ENCODE results near the gene TBL1Y.
"Not testable (repeated sequence)": the region's sequence is repeated elsewhere in the genome, so short reads cannot be mapped to it uniquely, and the experiment has no call there.

TBL1Y gene

GRCh38 chrY:6972271-6972887 lies 61.9 kb downstream of the TBL1Y start:
- DNase-seq (ENCODE audit: low read depth, low spot score), result no peak

- DNase-seq (ENCODE audit: low read depth, low spot score), result no peak
Observed at GRCh38 chrY:6974971-6975370, 64.5 kb downstream of the TBL1Y start.

GRCh38 chrY:6977783-6978182 lies 67.3 kb downstream of the TBL1Y start:
- DNase-seq (ENCODE audit: low read depth, low spot score), result no peak

GRCh38 chrY:6983221-6983620 lies 72.7 kb downstream of the TBL1Y start:
- no peak for DNase-seq (ENCODE audit: low read depth, low spot score)

DNA sequence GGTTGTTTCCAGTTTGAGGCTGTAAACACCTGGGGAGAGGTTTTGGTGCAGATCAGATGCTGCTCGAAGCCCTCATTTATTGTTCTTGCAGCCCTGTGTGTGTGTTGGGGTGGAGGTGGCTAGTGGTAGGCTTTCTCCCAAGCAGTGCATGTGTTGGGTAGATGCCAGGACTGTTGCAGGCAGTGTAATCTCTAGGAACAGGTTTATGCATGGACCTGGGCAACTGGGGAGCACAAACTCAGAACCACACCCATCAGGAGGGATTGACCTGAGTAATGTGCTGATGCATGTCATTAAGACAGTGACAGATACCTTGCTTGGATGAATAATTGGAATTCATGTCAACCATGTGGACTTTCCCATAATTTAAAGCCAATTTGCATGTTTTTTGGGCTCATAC lies 77.3 kb downstream of the TBL1Y start:
- no peak for DNase-seq (ENCODE audit: low read depth, low spot score)

- DNase-seq (ENCODE audit: low read depth, low spot score), result no peak
Observed at GRCh38 chrY:6989886-6990620, 79.6 kb downstream of the TBL1Y start.

DNA sequence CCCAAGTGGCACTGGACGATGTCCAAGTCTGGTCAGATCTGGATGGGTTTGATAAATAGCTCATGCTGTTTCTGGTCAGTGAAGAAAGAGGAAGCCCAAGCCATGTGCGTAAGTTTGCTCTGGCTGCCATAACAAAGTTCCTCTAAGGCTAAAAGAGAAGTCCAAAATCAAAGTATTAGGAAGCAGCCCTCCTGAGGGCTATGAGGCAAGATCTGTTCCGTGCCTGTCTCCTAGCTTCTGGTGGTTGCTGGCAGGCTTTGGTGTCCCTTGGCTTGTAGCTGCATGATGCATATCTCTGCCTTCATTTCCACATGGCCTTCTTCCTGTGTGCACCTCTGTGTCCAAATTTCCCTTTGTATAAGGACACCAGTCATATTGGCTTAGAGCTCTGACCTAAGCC lies 81.5 kb downstream of the TBL1Y start:
- no peak for DNase-seq (ENCODE audit: low read depth, low spot score)

DNA sequence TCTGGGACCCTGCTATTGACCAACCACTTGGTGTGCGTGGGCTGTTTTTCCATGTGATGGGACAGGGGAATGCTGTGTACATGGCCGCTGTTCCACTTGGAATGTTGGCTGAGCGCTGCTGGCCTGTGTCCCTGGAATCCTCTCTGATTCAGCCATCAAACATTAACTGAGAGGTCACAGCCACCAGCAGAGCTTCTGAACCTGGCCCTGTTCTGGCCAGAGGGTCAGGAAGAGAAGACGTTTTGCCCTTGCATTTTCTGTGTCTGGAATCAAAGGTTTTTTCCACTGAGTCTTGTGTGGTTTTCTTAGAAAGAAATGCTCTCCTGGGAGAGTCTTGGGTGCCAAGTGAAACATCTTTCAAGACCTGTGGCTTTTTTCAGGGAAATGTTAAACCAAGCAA lies 85.5 kb downstream of the TBL1Y start:
- DNase-seq (ENCODE audit: low read depth, low spot score), result no peak

- DNase-seq (ENCODE audit: low read depth, low spot score), result no peak
Observed at GRCh38 chrY:6997503-6998066, 87.1 kb downstream of the TBL1Y start.

DNA sequence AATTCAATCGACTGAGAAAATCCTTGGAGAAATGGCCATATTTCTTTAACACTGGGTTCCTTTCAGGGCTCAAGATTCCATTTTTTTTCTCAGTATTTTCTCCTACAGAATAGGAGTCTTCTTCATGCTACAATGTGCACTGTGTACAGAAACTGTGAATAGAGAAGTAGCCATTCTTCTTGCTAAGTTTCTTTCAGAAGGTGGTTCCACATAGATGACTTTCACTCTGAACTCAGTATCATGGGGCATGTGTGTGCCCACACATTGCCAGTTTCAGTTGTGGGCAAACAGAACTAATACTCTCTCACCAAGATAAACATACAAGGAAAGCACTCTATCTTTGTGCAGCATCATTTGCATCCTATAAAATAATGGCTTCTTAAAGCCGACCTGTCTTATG lies 89.4 kb downstream of the TBL1Y start:
- DNase-seq (ENCODE audit: low read depth, low spot score), result no peak

- no peak for DNase-seq (ENCODE audit: low read depth, low spot score)
Observed at GRCh38 chrY:7002581-7002980, 92.1 kb downstream of the TBL1Y start.

GRCh38 chrY:7007911-7008310 lies 97.4 kb downstream of the TBL1Y start:
- DNase-seq (ENCODE audit: low read depth, low spot score), result no peak

- no peak for DNase-seq (ENCODE audit: low read depth, low spot score)
Observed at GRCh38 chrY:7008578-7009355, 98.3 kb downstream of the TBL1Y start.

- no peak for DNase-seq (ENCODE audit: low read depth, low spot score)
Observed at GRCh38 chrY:7013051-7013450, 102.6 kb downstream of the TBL1Y start.

DNA sequence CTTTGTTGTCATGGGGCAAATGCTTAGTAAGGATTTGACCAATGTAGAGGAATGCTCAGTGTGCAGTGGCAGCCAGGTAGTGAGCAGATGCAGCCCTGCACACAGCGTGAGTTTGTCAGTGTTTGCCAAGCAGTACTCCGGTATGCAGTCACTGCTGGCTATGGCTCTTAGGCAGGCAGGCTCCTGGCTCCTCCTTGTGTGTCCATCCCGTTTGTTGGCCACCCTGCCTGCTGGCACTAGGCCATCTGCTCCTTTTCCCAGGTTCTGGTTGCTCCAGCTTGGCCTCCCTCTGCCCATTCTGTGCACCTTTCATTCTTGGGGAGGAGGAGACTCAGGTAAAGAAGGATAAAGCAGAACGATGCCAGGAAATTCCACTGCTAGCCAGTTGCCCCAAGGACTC lies 106.0 kb downstream of the TBL1Y start:
- DNase-seq (ENCODE audit: low read depth, low spot score), result no peak

DNA sequence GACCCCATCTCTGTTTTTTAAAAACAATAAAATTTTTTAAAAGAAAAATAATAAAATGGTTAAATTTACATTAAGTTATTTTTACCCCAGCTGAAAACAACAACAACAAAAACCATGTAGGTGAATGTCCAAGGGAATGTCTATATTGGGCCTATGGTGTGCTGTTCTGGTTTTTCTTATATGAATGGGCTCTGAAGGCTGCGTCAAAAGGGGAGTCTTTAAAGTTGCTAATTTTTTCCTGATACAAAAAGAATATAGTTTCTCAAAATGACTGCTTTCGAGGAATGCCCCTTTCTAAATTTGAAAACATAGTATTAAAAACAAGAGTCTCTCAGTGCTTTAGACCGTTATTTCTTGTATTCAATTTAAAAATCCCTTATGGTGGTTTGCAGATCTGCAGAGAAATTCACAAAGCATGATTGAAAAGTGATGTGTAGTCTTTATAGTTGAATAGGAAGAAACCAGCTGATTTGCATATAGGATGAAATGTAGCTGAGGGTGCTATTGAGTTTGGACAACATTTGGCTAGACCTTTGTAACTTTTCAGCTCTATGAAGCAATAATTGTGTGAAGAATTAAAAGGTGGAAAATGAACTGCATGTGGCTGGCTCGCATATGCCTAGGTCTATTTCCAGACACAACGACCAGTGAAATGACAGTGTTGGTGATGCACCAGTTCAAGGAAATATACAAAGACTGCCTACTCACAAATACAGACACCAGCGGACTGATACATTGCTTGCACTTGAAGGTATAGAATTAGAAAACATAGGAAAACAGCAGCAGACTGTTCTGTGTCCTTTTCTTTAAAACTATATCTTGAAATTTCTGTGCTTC lies 107.0 kb downstream of the TBL1Y start:
- no peak for DNase-seq (ENCODE audit: low read depth, low spot score)

- DNase-seq (ENCODE audit: low read depth, low spot score), result no peak
Observed at GRCh38 chrY:7039037-7039436, 128.5 kb downstream of the TBL1Y start.

DNA sequence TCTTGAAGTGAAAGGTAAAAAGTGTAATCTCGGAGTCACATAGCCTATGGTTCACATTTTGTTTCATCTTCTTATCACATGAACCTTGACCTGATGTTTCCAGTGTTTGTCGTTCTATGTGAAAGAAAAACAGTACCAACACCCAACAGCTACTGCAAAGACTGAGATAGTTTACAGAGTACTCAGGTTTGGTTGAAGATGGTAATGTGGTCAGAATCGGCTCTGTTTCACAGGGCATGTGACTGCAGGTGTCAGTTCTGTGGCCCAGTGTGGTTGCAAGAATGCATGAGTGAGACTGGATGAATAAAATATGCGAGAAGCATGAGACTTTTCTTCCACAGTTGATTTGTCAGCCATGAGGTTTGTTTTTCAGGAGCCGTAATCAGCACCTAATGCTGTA lies 130.2 kb downstream of the TBL1Y start:
- no peak for DNase-seq (ENCODE audit: low read depth, low spot score)

GRCh38 chrY:7041983-7042382 lies 131.5 kb downstream of the TBL1Y start:
- DNase-seq (ENCODE audit: low read depth, low spot score), result no peak

DNA sequence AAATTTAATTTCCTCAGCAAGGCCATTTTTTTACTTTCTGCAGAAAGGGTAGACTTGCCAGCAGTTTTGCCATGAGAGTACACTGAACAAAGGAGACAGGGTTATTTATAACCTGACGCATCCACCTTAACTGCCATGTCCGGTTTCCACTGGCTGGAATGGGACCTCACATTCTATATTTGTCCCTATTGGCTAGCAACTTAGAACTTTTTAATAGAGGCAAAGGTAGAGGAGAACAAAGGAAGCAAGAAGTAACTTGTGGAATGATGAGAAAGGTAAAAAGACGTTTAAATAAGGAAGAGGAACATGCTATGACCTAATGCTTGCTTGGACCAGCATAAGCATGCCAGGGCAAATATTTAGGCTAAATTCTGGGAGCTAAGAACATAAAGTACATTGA lies 142.0 kb downstream of the TBL1Y start:
- not testable (repeated sequence) for DNase-seq (ENCODE audit: low read depth, low spot score)

- DNase-seq (ENCODE audit: low read depth, low spot score), result no peak
Observed at GRCh38 chrY:7056886-7057285, 146.4 kb downstream of the TBL1Y start.

DNA sequence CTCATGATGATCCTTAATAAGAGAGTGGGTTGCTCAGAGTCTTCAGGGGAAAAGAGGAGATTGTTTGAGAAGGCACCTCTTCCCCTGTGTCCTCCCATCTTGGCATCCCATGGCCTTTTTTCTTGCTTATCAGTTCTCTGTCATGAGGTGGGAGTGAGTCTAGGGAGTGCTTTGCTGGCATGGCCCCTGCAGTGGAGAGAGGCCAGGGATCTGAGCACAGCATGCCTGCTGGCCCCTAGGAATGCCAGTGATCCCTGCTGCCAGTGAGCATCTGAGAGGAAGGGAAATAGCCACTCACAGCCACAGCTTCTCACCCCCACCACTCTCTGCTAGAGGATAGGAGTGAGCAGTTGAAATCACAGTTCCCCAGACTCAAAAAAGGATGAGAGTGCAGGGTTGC lies 168.2 kb downstream of the TBL1Y start:
- DNase-seq (ENCODE audit: low read depth, low spot score), result no peak

Measured in astrocyte of the hippocampus (primary cell).